Brain microvascular endothelial cell (primary cell): ENCODE data around the gene LAMB1.

Experiments used
- DNase-seq: peaks from one replicate; pipeline ENCODE4 v3.0.0-alpha.2; 2020
- H3K27ac ChIP-seq: fragments of 250-450 bp; sonication (Bioruptor Pico); 2 replicates; pipeline ENCODE4 v1.5.1; 2020; ENCODE audit warnings: mild to moderate bottlenecking, moderate library complexity
- H3K27me3 ChIP-seq: fragments of 250-450 bp; sonication (Bioruptor Pico); replicated peaks from 2 replicates; pipeline ENCODE4 v1.5.1; 2020; ENCODE audit warnings: mild to moderate bottlenecking
- H3K36me3 ChIP-seq: fragments of 250-450 bp; sonication (Bioruptor Pico); replicated peaks from 2 replicates; pipeline ENCODE4 v1.5.1; 2020; ENCODE audit warnings: mild to moderate bottlenecking
- H3K4me3 ChIP-seq: 2 replicates; pipeline ENCODE4 v1.5.1; 2011; ENCODE audit warnings: low read depth, mild to moderate bottlenecking, control low read depth, low read length, moderate library complexity
- CTCF ChIP-seq: IDR thresholded peaks from 2 replicates; pipeline ENCODE4 v1.5.1; 2011; ENCODE audit warnings: low read depth, mild to moderate bottlenecking, moderate library complexity, low read length, control low read depth, inconsistent platforms; ENCODE audit errors: missing control alignments
- in situ Hi-C: cut with HindIII; loops from 2 replicates; pipeline ENCODE4 v1.10.0; 2017; ENCODE audit warnings: low sequenced_read_pairs, low pct_ligation_motif_present

The LAMB1 gene

GRCh38 chr7:108010377-108010776 lies 7.4 kb upstream of the LAMB1 start:
- in situ Hi-C loops = loop anchor here (25.0 kb wide), 1 partner anchor 127 kb away; the partner anchor contains the start of gene LAMB4
- no peak overlapping the region for H3K27ac ChIP-seq
- H3K36me3 ChIP-seq = no peaks in the 10 kb centered on the region
- TF ChIP-seq CTCF = no peak
- no peak overlapping the region for H3K4me3 ChIP-seq
- no peaks in the 10 kb centered on the region for H3K27me3 ChIP-seq
- no peak for DNase-seq

- H3K27me3 ChIP-seq = no peaks in the 10 kb centered on the region
- no peak overlapping the region for H3K27ac ChIP-seq
- no peak overlapping the region for H3K4me3 ChIP-seq
- in situ Hi-C loops = loop anchor here (25.0 kb wide), 1 partner anchor 127 kb away; the partner anchor contains the start of gene LAMB4
- no peak for DNase-seq
- no peak for TF ChIP-seq CTCF
- no peaks in the 10 kb centered on the region for H3K36me3 ChIP-seq
Observed at GRCh38 chr7:108009873-108010272, 6.9 kb upstream of the LAMB1 start.

- no peaks in the 10 kb centered on the region for H3K27me3 ChIP-seq
- no peak overlapping the region for H3K27ac ChIP-seq
- DNase-seq = no peak
- in situ Hi-C loops = loop anchor here (25.0 kb wide), 1 partner anchor 128 kb away; the partner anchor contains the start of gene LAMB4
- H3K4me3 ChIP-seq = no peak overlapping the region
- H3K36me3 ChIP-seq = no peaks in the 10 kb centered on the region
- no peak for TF ChIP-seq CTCF
Observed at GRCh38 chr7:108008827-108009226, 5.9 kb upstream of the LAMB1 start.

- no peaks in the 10 kb centered on the region for H3K27me3 ChIP-seq
- no peak overlapping the region for H3K4me3 ChIP-seq
- DNase-seq = no peak
- H3K27ac ChIP-seq = no peak overlapping the region
- TF ChIP-seq CTCF = no peak
- in situ Hi-C loops = loop anchor here (25.0 kb wide), 1 partner anchor 129 kb away; the partner anchor contains the start of gene LAMB4
- H3K36me3 ChIP-seq = no peaks in the 10 kb centered on the region
Observed at GRCh38 chr7:108008240-108008639, 5.3 kb upstream of the LAMB1 start.

- Histone ChIP-seq H3K36me3 (no peaks in the 10 kb centered on the region), H3K4me3 (no peak overlapping the region), H3K27ac (no peak overlapping the region), H3K27me3 (no peaks in the 10 kb centered on the region)
- in situ Hi-C loops = loop anchor here (25.0 kb wide), 1 partner anchor 130 kb away; the partner anchor contains the start of gene LAMB4
- TF ChIP-seq CTCF = no peak
- no peak for DNase-seq
Observed at GRCh38 chr7:108007762-108008161, 4.8 kb upstream of the LAMB1 start.

GRCh38 chr7:108007261-108007660 lies 4.3 kb upstream of the LAMB1 start:
- H3K27ac ChIP-seq = no peak overlapping the region
- no peaks in the 10 kb centered on the region for H3K27me3 ChIP-seq
- peaks cover 3% of the 10 kb centered on the region for H3K36me3 ChIP-seq
- in situ Hi-C loops = loop anchor here (25.0 kb wide), 1 partner anchor 130 kb away; the partner anchor contains the start of gene LAMB4
- no peak for DNase-seq
- no peak for TF ChIP-seq CTCF
- no peak overlapping the region for H3K4me3 ChIP-seq
